SK-N-MC (cell line): ENCODE results near the gene HS1BP3.

Experiments used
- EZH2 ChIP-seq: fragments of 200-600 bp; sonication (generic); IDR thresholded peaks from one replicate; pipeline ENCODE4 v1.6.1; 2017; ENCODE audit warnings: antibody characterized with exemption
- FOXP2 ChIP-seq: optimal IDR thresholded peaks from 2 replicates; pipeline ENCODE3; 2011; ENCODE audit warnings: mild to moderate bottlenecking, moderate library complexity; ENCODE audit not compliant: insufficient read depth; ENCODE audit errors: extremely low read length, control extremely low read depth
- POLR2AphosphoS5 ChIP-seq: IDR thresholded peaks from 2 replicates; pipeline ENCODE4 v1.6.1; 2012; ENCODE audit warnings: mild to moderate bottlenecking, low read depth, low read length, borderline replicate concordance

GRCh38 chr2:20667151-20667530 is 16.2 kb upstream of the HS1BP3 start:
- no peak for TF ChIP-seq EZH2
- no peak for TF ChIP-seq FOXP2
- TF ChIP-seq POLR2AphosphoS5, result no peak
